Activated T-cell treated with anti-CD3 and anti-CD28 coated beads for 1 hour (primary cell): Measurements from ENCODE around the gene CPED1.
A peak's percentile ranks its signal among the peaks of the same experiment; 100 is the strongest.

Experiments used
- DNase-seq: peaks from one replicate; pipeline ENCODE4 v3.0.0-alpha.2; 2020; ENCODE audit warnings: low read depth

CPED1 gene

DNA sequence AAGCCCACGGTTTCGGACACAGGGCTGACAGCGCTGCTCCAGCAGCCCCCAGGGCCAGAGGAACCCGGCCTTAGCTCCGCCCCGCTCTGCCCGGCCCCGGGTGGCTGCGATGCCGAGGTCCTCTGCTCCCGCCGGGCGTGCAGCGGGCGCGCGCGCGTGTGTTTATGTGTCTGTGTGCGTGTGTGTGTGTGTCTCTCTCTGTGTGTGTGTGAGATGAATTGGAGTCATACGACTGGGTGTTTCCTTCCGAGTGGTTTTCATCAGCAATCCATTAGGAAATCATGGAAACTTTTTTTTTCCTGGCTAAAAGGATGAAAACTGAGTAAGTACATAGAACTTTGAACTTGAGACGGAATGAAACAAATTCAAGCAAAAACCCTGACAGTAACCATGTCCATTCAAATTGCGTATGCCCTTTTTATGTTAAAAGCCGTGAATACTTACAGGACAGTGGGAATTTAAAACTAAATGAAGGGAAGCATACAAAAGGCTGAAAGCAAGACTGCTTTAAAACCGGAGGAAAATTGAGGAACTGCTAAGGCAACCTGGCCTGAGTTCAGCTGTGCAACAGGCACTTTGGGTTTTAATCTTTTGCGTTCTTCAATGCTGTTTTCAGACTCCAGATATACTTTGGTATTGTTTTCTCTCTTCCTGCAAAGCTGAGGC is at the start of gene CPED1:
CPED1 (plus strand) TSS at position 121 of the 666 bp plus-strand sequence. CDS start 911 bp downstream, outside the sequence.
- DNase-seq, result peak; percentile 5

GRCh38 chr7:120939345-120939744 is 49.2 kb upstream of the CPED1 start:
- no peak for DNase-seq

- no peak for DNase-seq
Measured at GRCh38 chr7:120941064-120941463, 47.4 kb upstream of the CPED1 start.

- DNase-seq, result no peak
Measured at GRCh38 chr7:120941856-120942255, 46.7 kb upstream of the CPED1 start.

DNA sequence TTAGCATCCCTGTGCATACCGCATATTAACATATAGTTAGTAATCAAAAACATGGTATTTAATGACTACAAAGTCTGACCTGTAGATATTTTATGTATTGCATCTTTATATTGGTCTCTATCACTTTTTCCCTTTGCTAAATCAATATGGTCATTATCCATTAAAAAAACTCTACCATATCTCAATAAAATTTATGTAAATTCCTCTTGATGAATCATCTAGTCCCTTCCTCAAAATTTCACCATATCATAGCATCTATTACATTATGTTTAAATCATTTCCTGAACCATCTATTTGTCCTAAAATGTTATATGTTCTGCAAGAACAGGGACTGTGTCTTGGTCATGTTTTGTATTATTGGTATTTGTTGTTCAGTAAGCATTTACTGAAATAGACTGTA is 45.6 kb upstream of the CPED1 start:
- no peak for DNase-seq

GRCh38 chr7:120944826-120945562 is 43.5 kb upstream of the CPED1 start:
- no peak for DNase-seq

- no peak for DNase-seq
Measured at GRCh38 chr7:120947980-120948379, 40.5 kb upstream of the CPED1 start.

DNA sequence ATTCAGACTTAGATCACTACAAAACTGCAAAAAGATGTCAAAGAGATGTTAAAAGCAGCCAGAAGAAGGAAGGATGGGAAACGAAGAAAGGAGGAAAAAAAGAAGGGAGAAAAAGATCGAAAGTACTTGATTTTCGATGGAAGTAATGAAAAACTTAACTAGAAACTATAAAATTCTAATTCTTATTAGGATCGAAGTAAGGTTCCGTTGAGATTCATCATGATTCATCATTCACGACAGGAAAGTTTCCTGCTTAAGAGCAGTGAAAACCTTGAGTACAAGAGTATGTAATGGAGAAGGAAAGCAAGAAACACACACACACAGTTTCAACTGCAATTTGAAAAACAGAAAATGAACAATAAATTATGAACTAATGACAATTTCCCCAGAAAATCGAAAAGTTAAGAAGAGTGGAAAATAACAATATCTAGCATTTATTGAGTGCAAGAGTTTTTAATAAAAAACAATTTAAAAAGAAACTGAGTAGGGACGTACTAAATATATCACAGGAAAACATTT is 39.1 kb upstream of the CPED1 start:
- no peak for DNase-seq

- no peak for DNase-seq
Measured at GRCh38 chr7:120949998-120950538, 38.4 kb upstream of the CPED1 start.

- peak; percentile 96 for DNase-seq
Measured at GRCh38 chr7:120950539-120951308, 37.8 kb upstream of the CPED1 start, which contains the start of gene ING3. Gene ING3, plus strand, starts transcription at chr7:120950777. Its CDS starts 120 bp downstream, at chr7:120950897.

GRCh38 chr7:120951309-120951699 is 37.2 kb upstream of the CPED1 start:
- no peak for DNase-seq

- no peak for DNase-seq
Measured at GRCh38 chr7:120951826-120952225, 36.7 kb upstream of the CPED1 start.

DNA sequence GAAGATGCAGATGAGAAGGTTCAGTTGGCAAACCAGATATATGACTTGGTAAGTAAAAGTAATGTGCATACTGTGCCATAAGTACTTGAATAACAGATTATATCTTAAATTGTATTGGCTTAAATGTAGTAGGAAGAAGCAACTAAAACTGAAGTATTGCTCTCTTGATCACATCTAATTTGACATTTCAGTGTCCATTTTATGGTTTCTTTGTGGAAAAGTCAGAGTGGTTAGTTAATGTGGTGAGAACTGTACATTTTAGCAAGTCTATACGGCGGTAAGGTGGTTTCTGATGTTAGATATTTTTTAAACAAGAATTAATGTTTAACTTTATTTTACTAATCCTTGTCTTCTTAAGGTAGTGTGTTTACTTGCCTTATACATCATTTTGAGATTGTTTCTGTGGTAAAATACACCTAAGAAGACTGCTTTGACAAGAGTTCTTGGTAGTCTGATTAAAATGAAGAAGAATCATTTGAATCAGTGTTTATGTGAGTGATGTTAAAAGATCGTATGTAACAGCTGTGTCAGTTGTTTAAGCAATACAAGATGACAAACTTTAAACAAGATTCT is 32.8 kb upstream of the CPED1 start:
- no peak for DNase-seq

DNA sequence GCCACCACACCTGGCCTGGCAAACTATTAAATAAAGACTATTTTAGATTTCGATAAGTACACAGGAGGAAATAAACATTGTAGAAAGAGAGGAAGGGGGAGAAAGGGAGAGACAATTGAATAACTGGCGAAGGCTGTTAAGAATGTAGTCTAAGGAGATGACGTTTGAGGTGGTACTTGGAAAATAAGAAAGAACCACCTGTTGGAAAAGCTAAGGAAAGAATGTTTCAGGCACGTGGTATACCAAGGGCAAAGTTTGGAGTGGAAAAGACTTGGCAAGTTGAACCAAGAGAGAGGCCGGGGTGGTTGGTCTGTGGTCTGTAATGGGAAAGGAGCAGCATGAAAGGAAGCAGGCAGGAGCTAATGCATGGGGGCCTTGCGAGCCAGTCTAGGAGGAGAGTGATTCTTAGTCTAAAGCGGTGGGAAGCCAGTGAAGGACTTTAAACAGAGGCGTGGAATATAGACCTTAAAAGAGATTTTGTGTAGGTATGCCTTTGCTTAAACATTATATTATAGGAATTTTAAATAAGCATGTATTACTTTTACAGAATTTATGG is 28.5 kb upstream of the CPED1 start:
- no peak for DNase-seq

GRCh38 chr7:120960714-120961113 is 27.8 kb upstream of the CPED1 start:
- DNase-seq, result no peak

- DNase-seq, result no peak
Measured at GRCh38 chr7:120961638-120962173, 26.8 kb upstream of the CPED1 start.

GRCh38 chr7:120964088-120964487 is 24.4 kb upstream of the CPED1 start:
- DNase-seq, result no peak

GRCh38 chr7:120966961-120967360 is 21.6 kb upstream of the CPED1 start:
- DNase-seq, result no peak

DNA sequence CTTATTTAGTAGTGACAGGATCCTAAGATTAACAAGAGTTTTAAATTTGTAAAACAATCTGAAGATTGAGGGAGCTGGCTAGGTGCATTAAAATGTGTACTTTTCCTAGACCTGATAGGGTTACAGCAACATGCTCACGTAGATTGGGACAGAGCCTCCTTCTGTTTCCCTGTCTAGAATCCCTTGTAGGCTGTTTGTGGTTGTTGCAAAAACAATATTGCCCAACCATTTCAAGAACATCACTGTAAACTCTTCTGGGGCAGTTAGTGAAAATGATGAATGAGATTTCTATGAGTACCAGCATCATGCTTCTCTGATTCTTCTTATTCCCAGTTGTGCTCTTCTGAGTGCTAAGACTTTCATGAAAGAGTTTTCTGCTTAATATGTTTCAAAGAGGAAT is 14.7 kb upstream of the CPED1 start:
- DNase-seq, result no peak

DNA sequence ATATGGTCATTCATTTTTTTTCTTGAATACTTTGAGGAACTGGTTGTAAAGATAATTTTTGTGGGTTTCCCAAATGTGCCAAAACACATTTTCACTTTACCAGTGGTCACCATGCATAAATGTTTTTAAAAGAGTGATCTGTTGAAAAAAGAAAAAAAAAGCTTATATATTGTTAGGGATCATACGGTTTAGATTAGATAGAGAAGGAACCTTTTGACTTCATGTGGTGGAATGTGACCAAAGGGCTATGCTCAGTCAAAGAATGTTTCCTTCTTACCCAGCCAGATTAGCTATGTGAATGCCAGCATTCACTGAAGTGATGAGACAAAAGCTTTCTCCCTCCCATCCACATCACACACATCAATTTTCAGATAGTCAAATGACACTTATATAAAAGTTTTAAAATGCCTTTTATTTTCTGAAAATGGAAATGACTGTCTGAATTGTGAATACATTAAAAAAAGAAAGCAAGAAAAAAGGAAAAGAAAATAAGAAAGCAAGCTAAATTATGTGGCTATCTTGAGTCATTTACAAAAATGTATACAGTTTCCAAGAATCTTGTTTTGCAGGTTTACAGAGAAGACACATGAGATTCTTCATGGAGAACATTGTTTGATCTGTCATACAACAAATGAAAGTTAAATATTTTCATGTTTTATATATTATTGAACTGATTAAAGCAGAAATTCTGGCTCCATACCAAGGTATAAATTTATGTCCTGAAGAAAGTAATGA is 8.6 kb upstream of the CPED1 start:
- DNase-seq, result no peak

- no peak for DNase-seq
Measured at GRCh38 chr7:120981117-120981516, 7.4 kb upstream of the CPED1 start.
